ENCODE data around the gene VOPP1.

DNA sequence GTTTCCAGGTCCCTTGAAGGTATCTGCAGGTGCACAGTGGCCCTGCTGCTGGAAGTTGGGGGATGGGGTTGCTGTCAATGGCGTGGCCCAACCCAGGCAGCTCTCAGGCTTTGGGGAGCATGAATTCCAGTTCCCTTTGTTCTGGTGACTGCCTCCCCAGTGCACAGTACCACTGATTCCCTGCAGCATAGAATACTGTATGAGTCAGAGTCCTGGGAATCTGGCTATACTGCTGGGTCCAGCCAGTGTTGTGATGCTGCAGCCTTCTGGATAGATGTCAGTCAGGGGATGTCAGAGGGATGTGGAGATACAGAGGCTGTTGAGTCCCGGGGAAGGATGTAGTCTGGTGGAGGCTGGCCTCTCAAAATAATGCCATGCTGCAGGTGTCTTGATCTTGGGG, 107.9 kb downstream of the VOPP1 start:
- TF ChIP-seq CTCF (IDR thresholded peaks at IDR 0.05) (no peak), POLR2AphosphoS5 (IDR thresholded peaks at IDR 0.05) (no peak)

Data from transverse colon (tissue), 4 donors.